Measurements from ENCODE around the gene DYRK2.

The DYRK2 gene

GRCh38 chr12:67617629-67618028 lies 30.9 kb upstream of the DYRK2 start:
- DNase-seq (ENCODE audit: low read depth): no peak
- no peak overlapping the region for H3K4me3 ChIP-seq (ENCODE audit: low read depth, low read length)
- TF ChIP-seq POLR2A (IDR thresholded peaks at IDR 0.05; ENCODE audit: extremely low read depth, insufficient read length): no peak
- no peak for TF ChIP-seq MYC (IDR thresholded peaks at IDR 0.05; ENCODE audit: low read depth, low read length)
- TF ChIP-seq CTCF (IDR thresholded peaks at IDR 0.05; ENCODE audit: low read depth, low read length): no peak
- TF ChIP-seq MAX (IDR thresholded peaks at IDR 0.05; ENCODE audit: low read depth, low read length): no peak

GRCh38 chr12:67618303-67618702 lies 30.2 kb upstream of the DYRK2 start:
- H3K4me3 ChIP-seq (ENCODE audit: low read depth, low read length): no peak overlapping the region
- TF ChIP-seq CTCF (IDR thresholded peaks at IDR 0.05; ENCODE audit: low read depth, low read length) (no peak), MAX (IDR thresholded peaks at IDR 0.05; ENCODE audit: low read depth, low read length) (no peak), MYC (IDR thresholded peaks at IDR 0.05; ENCODE audit: low read depth, low read length) (no peak), POLR2A (IDR thresholded peaks at IDR 0.05; ENCODE audit: extremely low read depth, insufficient read length) (no peak)
- no peak for DNase-seq (ENCODE audit: low read depth)

GRCh38 chr12:67621112-67621511 lies 27.4 kb upstream of the DYRK2 start:
- no peak for TF ChIP-seq MYC (IDR thresholded peaks at IDR 0.05; ENCODE audit: low read depth, low read length)
- TF ChIP-seq MAX (IDR thresholded peaks at IDR 0.05; ENCODE audit: low read depth, low read length): no peak
- no peak for TF ChIP-seq CTCF (IDR thresholded peaks at IDR 0.05; ENCODE audit: low read depth, low read length)
- TF ChIP-seq POLR2A (IDR thresholded peaks at IDR 0.05; ENCODE audit: extremely low read depth, insufficient read length): no peak
- no peak overlapping the region for H3K4me3 ChIP-seq (ENCODE audit: low read depth, low read length)
- DNase-seq (ENCODE audit: low read depth): no peak

- TF ChIP-seq POLR2A (IDR thresholded peaks at IDR 0.05; ENCODE audit: extremely low read depth, insufficient read length) (no peak), MYC (IDR thresholded peaks at IDR 0.05; ENCODE audit: low read depth, low read length) (no peak)
- no peak for DNase-seq (ENCODE audit: low read depth)
Observed at GRCh38 chr12:67621926-67622325, 26.6 kb upstream of the DYRK2 start.

GRCh38 chr12:67623259-67623658 lies 25.3 kb upstream of the DYRK2 start:
- TF ChIP-seq MAX (IDR thresholded peaks at IDR 0.05; ENCODE audit: low read depth, low read length) (no peak), POLR2A (IDR thresholded peaks at IDR 0.05; ENCODE audit: extremely low read depth, insufficient read length) (no peak)
- no peak for DNase-seq (ENCODE audit: low read depth)
- H3K4me3 ChIP-seq (ENCODE audit: low read depth, low read length): no peak overlapping the region

More at GRCh38 chr12:67621926-67622325, 26.6 kb upstream of the DYRK2 start:
- no peak overlapping the region for H3K4me3 ChIP-seq (ENCODE audit: low read depth, low read length)

GRCh38 chr12:67624355-67624754 lies 24.2 kb upstream of the DYRK2 start:
- TF ChIP-seq MYC (IDR thresholded peaks at IDR 0.05; ENCODE audit: low read depth, low read length): no peak
- no peak for TF ChIP-seq MAX (IDR thresholded peaks at IDR 0.05; ENCODE audit: low read depth, low read length)
- no peak for TF ChIP-seq POLR2A (IDR thresholded peaks at IDR 0.05; ENCODE audit: extremely low read depth, insufficient read length)
- no peak for TF ChIP-seq CTCF (IDR thresholded peaks at IDR 0.05; ENCODE audit: low read depth, low read length)
- H3K4me3 ChIP-seq (ENCODE audit: low read depth, low read length): no peak overlapping the region
- no peak for DNase-seq (ENCODE audit: low read depth)

- TF ChIP-seq MAX (IDR thresholded peaks at IDR 0.05; ENCODE audit: low read depth, low read length) (no peak), MYC (IDR thresholded peaks at IDR 0.05; ENCODE audit: low read depth, low read length) (no peak), POLR2A (IDR thresholded peaks at IDR 0.05; ENCODE audit: extremely low read depth, insufficient read length) (no peak), CTCF (IDR thresholded peaks at IDR 0.05; ENCODE audit: low read depth, low read length) (no peak)
- H3K4me3 ChIP-seq (ENCODE audit: low read depth, low read length): no peak overlapping the region
- DNase-seq (ENCODE audit: low read depth): no peak
Observed at GRCh38 chr12:67625004-67625403, 23.5 kb upstream of the DYRK2 start.
